HL-60/S4 (cell line): ENCODE data around the gene FAM181A.

Experiments used
- in situ Hi-C: fragments of 300-500 bp; cut with MboI; formaldehyde crosslinking; loops from 2 replicates; pipeline ENCODE4 v1.14.3; 2022; ENCODE audit warnings: low sequenced_read_pairs

Gene FAM181A

DNA sequence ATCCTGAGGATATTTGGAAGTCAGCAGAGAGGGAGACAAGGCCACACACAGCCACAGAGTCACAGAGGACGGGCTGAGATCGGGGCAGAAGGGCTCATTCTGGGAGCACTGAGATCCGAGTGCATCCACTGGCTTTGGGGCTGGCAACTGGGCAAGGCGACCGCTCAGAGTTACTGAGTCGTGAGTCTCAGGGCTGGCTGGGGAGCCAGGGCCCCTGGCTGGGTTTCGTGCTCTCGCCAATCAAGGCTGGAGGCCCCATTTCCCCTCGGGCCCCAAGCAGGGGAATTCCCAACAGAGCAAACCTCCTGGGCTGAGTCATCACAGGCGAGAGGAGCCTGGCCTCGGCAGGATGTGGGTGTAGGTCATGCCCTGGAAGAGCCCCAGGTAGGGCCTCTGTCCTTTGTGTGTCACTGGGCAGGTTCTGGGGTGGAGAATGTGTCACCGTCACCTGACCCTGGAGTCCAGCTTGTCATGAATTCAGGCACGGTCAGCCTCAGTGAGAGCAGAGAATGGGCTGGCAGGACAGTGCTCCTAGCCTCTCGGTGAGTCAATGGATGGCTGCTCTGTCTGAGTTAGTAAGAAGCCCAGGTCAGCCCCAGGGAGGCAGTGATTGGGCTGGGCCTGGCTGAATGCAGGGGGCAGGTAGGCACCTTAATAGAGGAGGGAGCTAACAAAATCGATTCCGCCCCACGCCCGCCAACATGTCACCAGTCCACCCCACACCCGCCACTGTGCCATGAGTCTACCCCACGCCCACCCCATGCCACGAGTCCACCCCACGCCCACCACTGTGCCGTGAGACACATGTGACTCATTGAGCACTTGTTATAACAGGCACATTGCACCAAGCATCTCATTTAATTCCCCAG is 32.3 kb downstream of the FAM181A start:
- in situ Hi-C loops, result loop anchor here (25.0 kb wide), 1 partner anchor 1553 kb away; the partner anchor contains the start of gene SYNE3

DNA sequence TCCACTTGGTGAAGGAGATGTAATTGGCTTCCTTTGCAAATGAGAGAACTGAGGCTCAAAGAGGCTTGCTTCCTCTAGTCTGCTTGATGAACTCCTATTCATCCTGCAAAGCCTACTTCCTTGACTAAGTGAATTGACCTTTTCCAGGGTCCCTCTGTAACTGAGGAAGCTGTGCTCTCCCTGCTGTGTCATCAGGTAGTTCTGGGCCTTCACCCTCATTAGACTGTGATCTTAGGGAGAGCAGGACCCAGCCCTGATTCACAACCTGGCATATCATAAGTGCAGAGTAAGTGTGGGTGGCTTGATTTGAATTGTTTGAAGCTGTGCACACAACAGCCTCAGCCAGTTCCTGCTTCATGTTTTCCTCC is 32.9 kb downstream of the FAM181A start:
- in situ Hi-C loops, result loop anchor here (25.0 kb wide), 1 partner anchor 1552 kb away; the partner anchor contains the start of gene SYNE3

DNA sequence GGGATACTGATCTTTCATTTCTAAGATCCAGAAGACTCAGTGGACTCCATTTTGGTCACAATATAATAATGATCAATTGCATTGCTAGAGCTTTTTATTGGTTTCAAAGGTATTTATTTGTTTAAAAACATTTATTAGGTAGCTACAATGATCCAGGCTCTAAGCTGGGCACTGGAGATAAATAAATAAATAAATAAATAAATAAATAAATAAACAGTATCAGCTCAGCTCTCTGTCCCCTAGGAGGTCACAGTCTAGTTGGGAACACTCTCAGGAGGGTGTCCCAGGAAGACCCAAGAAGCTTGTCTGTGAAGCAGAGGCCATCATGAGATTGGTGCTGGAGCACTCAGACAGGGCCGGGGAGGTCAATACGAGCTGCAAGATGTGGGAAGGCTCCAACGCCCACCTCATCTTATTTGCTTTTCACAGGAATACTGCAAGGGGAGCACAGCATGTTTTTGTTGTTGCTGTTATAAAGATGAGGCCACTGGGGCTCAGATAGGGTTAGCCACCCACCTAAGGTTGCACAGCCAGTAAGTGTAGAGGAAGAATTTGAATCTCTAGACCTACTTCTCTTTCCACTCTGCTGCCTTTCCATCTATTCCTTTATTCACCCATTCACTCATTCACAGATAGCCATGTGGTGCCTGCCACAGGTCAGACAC is 33.8 kb downstream of the FAM181A start:
- in situ Hi-C loops, result loop anchor here (25.0 kb wide), 1 partner anchor 1551 kb away; the partner anchor contains the start of gene SYNE3

DNA sequence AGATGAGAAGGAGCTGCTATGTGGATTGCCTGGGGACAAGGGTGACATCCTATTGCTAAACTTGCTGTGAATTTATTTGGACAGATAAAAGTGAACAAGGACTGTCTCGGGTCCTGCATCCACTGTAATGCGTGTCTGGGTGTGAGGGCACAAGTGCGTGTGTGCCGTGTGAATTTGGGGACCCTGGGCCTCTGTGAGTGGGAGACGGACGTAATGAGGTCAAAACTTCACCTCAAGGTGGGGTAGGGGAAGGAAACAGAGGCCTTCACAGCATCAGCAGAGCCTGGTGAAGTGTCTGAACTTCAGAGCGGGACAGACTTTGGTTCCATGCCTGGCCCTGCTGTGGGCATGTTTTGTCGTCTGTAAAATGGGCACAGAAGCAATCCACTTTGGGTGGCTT is 34.5 kb downstream of the FAM181A start:
- in situ Hi-C loops, result loop anchor here (25.0 kb wide), 1 partner anchor 1551 kb away; the partner anchor contains the start of gene SYNE3

DNA sequence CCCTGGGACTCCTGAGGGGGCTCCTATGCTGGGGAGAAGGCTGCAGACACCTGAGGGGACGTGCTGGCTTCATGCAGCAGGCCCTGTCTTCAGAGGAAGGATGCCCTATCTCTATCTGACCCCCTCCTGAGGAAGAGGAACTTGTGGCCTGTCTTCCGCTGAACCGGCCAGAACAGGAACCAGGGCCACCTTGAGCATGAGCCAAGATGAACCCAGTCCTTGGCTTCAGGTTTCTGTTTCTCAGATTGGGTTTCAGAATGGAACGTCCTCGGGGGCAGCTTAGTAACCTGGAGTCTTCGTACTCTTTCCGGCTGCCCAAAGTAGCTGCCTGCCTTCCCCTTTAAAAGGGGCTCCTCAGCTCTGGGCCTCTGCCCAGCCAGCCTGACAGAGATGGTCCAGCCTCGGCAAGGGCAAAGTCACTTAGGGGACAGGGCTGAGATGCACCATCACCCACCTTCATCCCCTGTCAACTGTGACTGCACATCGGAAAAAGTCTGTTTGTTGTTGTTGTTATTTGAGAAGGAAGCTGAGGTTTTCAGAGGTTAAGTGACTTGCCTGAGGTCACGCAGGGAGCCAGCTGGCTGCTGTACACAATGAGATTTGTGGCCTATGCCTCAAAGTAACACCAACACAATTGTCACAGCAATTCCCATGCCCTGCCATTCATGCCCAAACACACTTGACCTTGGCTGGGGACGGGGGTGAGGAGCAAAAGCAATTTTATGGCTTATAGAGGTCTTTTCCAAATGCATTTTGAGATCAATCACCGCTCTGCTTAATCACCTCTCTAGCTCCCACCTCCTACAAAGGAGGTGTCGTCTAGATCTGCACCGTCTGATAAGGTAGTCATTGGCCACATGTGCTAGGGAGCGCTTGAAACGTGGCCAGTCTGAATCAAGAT is 35.8 kb downstream of the FAM181A start:
- in situ Hi-C loops, result loop anchor here (25.0 kb wide), 1 partner anchor 1549 kb away; the partner anchor contains the start of gene SYNE3

DNA sequence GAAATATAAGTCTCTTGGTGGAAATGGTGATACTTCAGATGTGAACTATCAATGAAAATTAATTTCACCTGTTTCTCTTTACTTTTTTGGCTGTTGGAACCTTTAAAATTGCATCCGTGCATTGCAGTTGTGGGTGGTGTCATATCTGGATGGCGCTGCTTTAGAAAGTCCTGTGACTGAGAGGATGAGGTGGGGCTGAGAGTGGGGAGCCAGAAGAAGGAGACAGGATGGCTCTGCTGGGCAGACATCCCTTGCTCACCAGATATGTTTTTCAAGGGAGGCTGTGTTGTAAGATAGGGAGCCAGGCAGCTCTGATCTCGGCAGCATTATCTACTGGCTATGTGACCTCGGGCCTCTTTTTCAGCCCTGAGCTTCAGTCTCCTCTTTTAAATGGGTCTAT is 36.5 kb downstream of the FAM181A start:
- in situ Hi-C loops, result loop anchor here (25.0 kb wide), 1 partner anchor 1549 kb away; the partner anchor contains the start of gene SYNE3

DNA sequence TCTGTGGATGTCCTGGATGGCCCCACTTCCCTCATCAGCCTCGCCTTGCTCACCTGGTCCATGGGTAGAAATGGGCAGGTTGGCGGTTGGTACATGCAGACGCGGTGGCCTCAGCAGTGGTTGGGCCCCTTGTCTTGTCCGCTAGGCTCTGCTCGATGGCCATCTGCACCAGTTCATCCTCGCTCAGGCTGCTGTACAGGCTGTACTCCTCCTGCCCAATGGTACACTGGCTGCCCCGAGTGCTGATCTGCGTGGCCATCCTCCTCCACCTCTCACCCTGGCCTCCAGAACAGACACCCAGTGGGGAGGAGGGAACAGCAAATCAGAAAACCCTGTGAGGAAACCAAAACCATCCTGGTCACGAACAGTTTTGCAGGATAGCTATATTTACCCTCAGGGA is 37.1 kb downstream of the FAM181A start:
- in situ Hi-C loops, result loop anchor here (25.0 kb wide), 1 partner anchor 1548 kb away; the partner anchor contains the start of gene SYNE3

DNA sequence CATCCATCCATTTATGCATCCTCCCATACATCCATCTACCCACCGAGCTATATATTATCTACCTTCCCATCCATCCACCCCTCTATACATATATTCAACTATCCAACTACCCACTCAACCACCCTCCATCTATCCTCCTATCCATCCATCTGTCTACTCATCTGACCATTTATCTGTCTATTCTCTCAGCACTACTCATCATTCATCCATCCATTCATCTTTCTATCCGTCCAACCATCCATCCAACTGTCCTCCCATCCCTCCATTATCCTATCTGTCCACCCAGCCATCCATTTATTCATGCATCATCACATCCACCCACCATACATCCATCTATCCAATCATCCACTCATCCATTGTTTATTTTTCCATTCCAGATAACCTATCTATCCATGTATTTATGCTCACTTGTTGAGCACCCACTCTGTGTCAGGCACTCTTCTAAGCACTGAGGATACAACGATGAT is 37.7 kb downstream of the FAM181A start:
- in situ Hi-C loops, result loop anchor here (25.0 kb wide), 1 partner anchor 1547 kb away; the partner anchor contains the start of gene SYNE3

DNA sequence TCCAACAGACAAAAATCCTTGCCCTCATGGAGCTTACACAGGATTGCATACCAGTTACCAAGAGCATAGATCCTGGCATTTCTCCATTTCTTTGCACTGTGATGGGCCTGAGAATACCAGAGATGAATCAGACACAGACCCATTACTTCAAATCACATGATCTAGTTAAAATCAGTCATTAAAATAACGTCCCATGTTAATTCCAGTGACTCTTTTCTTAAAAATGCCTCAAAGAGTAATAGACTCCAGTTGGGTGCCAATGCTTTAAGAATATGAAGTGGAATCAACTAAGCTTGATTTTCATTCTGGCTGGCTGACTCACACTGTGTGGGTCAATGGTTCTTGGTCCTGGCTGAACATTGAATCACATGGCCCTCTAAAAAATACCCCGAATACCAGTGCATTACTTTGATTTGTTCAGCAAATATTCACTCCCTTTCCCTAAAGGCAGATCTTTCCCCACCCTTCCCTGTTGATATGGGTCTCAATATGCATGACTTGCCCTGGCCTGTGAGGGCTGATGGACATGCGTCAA is 38.2 kb downstream of the FAM181A start:
- in situ Hi-C loops, result loop anchor here (25.0 kb wide), 1 partner anchor 1547 kb away; the partner anchor contains the start of gene SYNE3

DNA sequence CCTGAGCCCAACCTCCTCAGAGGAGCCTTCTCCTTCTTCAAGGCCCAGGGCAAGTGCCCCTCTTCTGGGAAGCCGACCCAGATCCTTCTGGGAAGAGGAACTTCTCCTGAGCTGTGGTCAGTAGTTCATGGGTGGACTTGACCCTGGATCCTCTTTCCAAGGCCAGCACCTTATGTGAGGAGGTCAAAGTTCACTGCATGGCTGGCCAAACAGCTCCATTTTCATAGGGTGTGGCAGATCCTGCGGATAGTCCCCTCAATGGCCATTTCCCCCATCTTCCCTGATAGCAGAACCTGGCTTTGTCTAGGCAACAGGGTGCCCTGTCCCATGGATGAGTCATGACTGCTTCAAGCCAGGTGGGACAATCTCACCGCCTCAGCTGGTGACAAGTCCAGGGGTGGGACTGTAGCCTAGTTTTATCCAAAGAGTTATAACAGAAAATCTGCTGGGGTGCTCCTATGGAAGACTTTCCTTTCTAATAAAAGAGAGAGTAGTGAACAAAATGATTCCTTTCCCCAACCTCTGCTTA is 38.9 kb downstream of the FAM181A start:
- in situ Hi-C loops, result loop anchor here (25.0 kb wide), 1 partner anchor 1546 kb away; the partner anchor contains the start of gene SYNE3

DNA sequence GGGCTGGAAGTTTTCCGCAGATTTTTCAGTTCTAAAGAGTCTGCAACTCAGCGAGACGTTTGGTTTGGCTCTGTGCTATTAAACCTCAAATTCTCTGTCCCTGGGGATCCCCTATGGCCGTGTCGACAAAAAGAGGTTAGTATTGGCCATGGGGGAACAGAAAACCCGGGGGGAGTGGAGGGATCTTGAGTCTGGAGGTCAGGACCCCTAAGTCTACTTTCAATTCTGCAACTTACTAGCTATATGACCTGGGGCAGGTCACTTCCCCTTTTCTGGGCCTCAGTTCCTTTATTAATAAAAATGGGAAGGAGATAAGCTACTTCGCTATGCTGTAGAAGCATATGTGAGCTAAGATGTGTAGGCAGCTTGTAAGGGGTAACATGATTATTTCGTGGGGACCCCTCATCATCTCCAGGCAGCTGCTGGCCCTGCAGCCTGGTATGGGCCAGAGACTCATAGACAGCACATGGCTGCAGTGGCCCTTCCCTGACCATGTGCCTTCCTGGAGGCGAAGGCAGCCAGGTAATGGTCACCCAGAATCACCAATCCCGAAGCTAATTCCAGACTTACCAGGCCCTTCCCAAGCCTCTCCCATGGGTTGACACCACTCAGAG is 40.6 kb downstream of the FAM181A start:
- in situ Hi-C loops, result loop anchor here (25.0 kb wide), 1 partner anchor 1545 kb away; the partner anchor contains the start of gene SYNE3

DNA sequence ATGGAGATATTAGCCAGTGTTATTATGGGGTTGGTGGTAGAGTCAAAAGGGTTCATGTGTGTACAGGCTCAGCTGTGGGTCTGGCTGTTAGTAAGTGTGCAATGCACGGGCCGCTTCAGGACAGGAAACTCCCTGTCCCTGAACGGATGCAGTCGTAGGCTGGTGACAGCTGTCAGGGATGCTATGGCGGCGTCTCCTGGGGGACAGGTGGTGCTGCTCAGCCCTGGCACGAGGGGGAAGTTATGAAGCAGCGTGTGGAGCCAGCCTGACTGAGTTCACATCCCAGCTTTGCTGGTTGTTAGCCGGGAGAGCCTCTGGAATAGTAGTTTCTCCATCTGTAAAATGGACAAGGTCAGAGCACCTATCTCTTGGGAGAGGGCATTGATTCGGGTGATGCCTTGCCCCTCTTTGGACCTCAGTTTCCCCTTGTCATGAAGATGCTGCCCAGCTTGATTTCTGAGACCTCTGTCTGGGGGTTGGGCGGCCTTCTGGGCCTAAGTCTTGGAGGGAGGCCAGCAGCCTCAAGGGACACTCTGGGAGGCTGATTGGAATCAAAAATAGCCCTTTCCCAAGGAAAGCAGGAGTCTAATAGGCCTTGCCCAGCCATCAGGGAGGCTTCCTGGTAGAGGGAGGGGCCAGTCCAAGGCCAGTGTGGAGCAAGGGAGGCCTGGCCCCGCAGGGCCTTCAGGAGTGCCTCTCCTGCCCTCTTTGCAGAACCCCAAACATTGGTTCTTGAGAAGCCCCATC is 42.1 kb downstream of the FAM181A start:
- in situ Hi-C loops, result loop anchor here (25.0 kb wide), 1 partner anchor 1543 kb away; the partner anchor contains the start of gene SYNE3

DNA sequence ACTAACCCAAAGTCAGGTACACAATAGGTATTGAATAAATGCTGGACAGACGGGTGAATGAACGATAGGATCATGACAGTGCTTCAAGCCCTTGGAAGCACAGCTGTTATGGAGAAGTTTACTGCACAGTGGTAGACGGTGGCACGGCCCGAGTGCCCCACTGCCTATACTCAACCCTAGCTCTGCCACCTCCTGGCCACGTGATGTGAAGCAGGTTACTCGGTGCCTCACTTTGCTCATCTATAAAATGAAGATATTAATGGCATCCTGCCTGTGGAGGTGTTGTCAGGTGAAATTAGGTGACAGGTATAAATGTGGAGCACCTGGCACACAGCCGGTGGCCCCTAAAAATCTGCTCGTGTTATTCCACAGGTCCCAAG is 43.4 kb downstream of the FAM181A start:
- in situ Hi-C loops, result loop anchor here (25.0 kb wide), 1 partner anchor 1542 kb away; the partner anchor contains the start of gene SYNE3

DNA sequence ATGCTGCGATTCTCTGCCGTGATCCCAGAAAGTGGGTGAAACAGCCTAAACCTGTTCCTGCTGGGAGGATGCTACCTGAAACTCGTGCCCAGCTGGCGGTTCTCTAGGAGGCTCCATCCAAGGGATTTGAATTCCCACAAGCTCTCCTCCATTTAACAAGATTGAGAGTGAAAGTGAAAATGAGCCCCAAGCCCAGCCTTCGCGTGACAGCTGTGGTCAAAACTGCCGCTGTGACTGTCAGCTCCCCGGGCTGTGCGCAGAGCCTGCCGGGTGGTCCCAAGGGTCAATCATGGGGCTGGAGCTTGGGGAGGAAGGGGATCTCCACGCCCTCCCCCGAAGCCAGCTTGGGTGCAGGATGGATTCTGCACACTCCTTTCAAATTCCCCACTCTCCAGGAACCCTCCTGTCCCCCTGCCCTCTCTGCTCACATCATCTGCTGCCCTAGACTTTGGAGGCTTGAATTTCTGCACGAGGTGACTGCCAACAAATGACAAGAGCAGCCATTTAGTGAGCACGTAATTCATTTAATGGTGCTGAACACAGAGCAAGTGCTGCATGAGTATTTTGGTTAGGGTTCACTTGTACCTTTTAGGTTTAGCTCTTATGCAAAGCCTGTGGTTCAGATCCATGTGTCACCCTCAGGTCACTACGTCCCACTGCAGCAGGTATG is 44.0 kb downstream of the FAM181A start:
- in situ Hi-C loops, result loop anchor here (25.0 kb wide), 1 partner anchor 1541 kb away; the partner anchor contains the start of gene SYNE3

DNA sequence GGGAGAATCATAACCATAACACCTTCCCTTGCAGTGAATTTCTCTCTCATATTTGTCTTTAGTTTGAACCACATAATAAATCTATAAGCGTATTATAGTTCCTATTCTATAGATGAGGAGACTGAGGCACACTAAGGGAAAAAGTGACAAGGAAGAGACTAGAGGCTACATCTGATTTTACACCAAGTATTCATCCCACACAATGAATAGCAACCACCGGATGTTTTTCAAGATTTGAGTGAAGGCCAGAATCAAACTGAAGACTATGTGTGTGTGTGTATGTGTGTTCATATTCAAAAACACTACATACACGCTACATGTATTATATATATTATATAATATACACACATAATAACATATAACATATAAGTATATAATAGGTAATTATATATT is 44.5 kb downstream of the FAM181A start:
- in situ Hi-C loops, result loop anchor here (25.0 kb wide), 1 partner anchor 1541 kb away; the partner anchor contains the start of gene SYNE3

DNA sequence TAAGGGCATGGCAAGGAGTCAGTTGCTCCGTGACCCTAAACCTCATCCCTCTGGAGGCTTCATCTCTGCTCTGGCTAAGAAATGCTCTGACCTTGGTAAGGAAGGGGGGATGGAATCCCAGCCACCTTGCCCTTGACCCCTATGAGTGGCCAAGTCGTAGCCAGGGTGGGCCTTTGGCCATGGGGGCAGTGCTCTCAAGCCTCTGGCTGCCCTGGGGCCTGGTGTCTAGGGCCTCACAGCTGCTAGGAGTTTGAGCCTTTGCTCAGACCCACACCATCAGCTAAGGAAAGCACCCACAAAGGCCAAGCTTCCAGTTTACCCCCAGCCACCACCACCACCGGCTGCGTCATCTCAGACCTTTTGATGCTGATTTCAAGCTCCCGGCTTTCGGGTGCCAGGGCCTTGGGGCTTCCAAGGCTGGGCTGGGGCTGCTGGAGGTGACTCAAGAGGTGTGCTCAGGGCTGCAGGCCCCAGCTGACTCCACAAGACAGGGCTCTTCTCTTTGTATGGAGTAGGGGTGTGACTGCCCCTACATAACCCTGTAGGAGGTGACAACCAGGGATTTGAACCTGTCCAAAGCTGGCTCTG is 45.6 kb downstream of the FAM181A start:
- in situ Hi-C loops, result loop anchor here (25.0 kb wide), 1 partner anchor 1540 kb away; the partner anchor contains the start of gene SYNE3

DNA sequence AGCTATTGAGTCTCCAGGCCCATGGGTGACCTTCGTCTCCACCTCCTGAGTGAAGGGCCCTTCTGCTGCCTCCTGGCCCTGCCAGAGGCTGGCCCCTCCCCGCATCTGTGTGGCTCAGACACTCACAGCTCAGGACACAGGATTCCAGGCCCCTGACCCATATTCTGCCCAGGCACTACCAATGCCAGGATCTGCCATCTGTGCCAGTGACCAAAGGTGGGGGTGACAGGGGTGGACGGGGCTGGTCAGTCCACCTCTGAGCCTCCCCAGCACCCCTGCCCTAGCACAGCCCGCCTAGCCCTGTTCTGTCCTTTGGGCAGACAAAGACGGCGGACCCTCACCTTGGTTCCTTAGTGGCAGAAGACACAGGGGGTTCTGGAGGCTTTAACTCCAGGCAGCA is 46.5 kb downstream of the FAM181A start:
- in situ Hi-C loops, result loop anchor here (25.0 kb wide), 1 partner anchor 1539 kb away; the partner anchor contains the start of gene SYNE3
